Activated T-cell treated with anti-CD3 and anti-CD28 coated beads for 4 hours (primary cell): ENCODE measurements around the gene TEKT1.
A peak's percentile ranks its signal among the peaks of the same experiment; 100 is the strongest.
"Not testable (repeated sequence)": the region's sequence is repeated elsewhere in the genome, so short reads cannot be mapped to it uniquely, and the experiment has no call there.

Experiments
- DNase-seq: peaks from one replicate; pipeline ENCODE4 v3.0.0-alpha.2; 2020

TEKT1 gene

GRCh38 chr17:6831661-6832263 lies at the start of gene TEKT1:
Gene TEKT1, minus strand, starts transcription at chr17:6831729. Its CDS starts 1,353 bp downstream, at chr17:6830376.
- DNase-seq = peak; percentile 50

DNA sequence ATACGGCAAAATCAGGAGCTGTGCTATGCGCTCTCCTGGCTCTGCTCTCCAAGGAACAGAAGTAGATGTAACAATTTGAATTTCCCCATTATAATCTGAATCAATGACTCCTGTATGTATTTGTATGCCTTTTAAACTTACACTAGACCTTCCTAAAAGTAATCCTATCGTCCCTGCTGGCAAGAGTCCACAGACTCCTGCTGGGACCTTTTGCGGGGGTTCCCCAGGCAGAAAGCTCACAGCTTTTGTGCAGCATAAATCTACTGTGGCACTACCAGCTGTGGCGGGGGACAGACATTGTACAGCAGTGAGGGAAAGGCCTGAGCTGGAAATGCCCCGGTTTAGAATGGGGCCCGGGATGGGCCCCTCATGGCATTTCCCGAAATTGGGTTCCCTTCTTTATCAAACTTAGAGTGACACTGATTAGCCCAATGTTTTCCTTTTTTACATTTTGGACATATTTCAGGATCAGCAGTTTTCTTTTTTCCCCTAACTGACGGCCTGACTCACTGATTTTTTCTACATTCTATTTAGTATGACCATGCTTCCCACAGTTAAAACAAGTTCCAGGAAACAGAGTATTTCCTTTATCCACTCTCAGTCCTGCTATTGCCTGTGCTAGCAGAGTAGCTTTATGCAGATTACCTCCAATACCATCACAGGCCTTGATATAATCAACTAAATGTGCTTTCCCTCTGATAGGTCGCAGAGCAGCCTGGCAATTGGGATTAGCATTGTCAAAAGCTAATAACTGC lies 47.9 kb upstream of the TEKT1 start:
- DNase-seq = not testable (repeated sequence)

DNA sequence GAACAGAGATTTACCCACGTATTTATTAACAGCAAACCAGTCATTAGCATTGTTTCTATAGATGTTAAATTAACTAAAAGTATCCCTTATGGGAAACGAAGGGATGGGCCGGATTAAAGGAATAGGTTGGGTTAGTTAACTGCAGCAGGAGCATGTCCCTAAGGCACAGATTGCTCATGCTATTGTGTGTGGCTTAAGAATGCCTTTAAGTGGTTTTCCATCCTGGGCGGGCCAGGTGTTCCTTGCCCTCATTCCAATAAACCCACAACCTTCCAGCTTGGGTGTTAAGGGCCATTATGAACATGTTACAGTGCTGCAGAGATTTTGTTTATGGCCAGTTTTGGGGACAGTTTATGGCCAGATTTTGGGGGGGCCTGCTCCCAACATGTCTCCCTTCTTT lies 43.7 kb upstream of the TEKT1 start:
- DNase-seq = not testable (repeated sequence)

DNA sequence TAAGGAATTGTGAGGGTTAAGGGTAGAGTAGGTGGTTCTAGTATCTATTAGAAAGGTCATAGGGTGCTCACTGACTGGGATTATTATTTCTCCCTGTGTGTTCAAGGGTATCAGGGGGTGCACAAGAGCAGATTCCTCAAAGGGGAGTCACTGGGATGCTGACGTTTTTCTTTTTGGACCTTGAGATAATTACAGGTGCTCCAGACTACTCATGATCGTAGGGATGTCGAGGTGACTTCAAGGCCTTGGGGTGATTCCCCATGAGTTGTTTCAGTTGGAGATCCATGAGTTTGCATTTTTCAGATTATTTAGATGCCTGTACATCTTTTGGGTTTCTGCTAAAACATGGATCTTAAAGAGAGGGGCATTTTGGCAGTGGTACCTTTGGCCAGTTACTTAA lies 41.4 kb upstream of the TEKT1 start:
- DNase-seq = no peak

GRCh38 chr17:6870841-6871240 lies 39.3 kb upstream of the TEKT1 start:
- DNase-seq = no peak

DNA sequence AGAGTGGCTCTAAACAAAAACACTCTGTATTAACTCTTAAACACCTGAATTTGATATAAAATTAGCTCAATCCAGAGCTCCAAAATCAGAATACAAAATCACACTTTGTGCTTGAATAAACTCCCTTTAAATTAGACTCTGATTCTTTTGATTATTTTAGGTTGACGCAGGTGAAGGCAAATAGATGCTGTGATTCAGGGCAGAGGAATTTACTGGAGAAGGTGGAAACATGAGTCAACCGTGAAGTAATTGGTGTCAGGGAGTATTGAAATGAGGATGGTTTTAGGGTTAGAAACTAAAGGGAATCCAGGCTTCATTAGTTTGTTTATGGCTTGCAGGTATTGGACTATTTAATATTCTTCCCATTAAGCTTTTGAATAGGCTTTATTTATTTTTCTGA lies 37.1 kb upstream of the TEKT1 start:
- no peak for DNase-seq

- DNase-seq = no peak
Observed at GRCh38 chr17:6867849-6868248, 36.3 kb upstream of the TEKT1 start.

GRCh38 chr17:6862825-6863224 lies 31.3 kb upstream of the TEKT1 start:
- no peak for DNase-seq

DNA sequence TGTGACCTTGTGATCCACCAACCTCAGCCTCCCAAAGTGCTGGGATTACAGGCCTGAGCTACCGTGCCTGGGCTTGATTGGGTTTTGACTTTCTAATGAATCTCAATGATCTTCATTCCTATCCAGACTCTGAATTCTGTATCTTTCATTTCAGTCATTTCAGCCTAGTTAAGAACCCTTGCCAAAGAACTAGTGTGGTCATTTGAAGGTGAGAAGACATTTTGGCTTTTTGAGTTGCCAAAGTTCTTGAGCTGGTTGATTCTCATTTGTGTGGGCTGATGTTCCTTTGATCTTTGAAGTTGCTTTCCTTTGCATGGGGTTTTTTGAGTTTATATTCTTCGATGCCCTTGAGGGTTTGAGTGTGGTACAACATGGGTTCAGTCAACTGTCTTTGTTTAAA lies 30.6 kb upstream of the TEKT1 start:
- no peak for DNase-seq

GRCh38 chr17:6857904-6858303 lies 26.4 kb upstream of the TEKT1 start:
- no peak for DNase-seq

- DNase-seq = no peak
Observed at GRCh38 chr17:6857336-6857735, 25.8 kb upstream of the TEKT1 start.

DNA sequence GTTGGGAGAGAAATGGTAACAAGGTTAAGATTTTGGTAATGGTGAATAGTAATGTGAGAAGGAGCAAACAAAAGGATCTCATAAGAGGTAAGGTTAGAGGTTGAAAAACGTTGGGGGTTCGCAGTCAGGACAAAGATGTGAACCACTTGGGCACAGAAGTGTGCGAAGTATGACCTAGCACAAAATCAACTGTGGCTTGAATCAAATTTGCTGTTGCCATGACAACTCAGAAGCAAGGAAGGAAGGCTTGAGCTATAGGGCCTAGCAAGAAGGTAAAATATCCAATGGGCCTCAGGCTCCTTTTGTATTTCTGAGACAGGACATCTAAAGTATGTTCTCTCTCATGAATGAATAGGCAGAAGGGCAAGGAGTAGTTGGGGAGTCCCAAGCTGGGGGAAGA lies 24.5 kb upstream of the TEKT1 start:
- DNase-seq = no peak

- peak; percentile 19 for DNase-seq
Observed at GRCh38 chr17:6853764-6854442, 22.4 kb upstream of the TEKT1 start.

GRCh38 chr17:6848545-6849179 lies 17.1 kb upstream of the TEKT1 start:
- not testable (repeated sequence) for DNase-seq

- DNase-seq = not testable (repeated sequence)
Observed at GRCh38 chr17:6846138-6846537, 14.6 kb upstream of the TEKT1 start.

DNA sequence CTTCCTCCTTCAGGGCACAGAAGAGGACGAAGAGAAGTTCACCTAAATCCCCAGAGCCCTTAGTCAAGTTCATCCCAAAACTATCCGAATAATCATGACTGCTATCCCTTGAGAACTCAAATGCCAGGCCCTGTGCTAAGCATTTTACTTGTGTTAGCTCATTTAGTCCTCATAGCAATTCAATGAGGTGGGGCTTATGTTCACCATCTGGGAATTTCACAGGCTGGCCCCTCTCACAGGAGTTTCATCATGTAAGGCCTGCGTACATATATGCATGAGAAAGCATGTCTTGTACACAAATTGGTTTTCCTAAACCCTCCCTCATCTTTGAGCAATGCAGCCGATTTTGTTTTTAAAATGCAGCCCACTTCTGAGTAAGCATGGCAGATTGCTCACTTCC lies 12.9 kb upstream of the TEKT1 start:
- DNase-seq = not testable (repeated sequence)

- DNase-seq = no peak
Observed at GRCh38 chr17:6843241-6843880, 11.8 kb upstream of the TEKT1 start.

GRCh38 chr17:6841769-6842168 lies 10.2 kb upstream of the TEKT1 start:
- DNase-seq = not testable (repeated sequence)

GRCh38 chr17:6830383-6830986 lies 1.0 kb downstream of the TEKT1 start:
- DNase-seq = no peak

GRCh38 chr17:6823011-6823442 lies 8.5 kb downstream of the TEKT1 start:
- DNase-seq = no peak

- DNase-seq = no peak
Observed at GRCh38 chr17:6818938-6819337, 12.6 kb downstream of the TEKT1 start.

- not testable (repeated sequence) for DNase-seq
Observed at GRCh38 chr17:6816368-6816767, 15.2 kb downstream of the TEKT1 start.

- no peak for DNase-seq
Observed at GRCh38 chr17:6815775-6816174, 15.8 kb downstream of the TEKT1 start.
